HL-60 (cell line): ENCODE measurements around the gene GYG1.

Source experiments
- CTCF ChIP-seq: IDR thresholded peaks from one replicate; pipeline ENCODE4 v1.5.1; 2011; ENCODE audit warnings: low read length, control low read depth, inconsistent platforms; ENCODE audit not compliant: insufficient read depth
- GABPA ChIP-seq: IDR thresholded peaks from 2 replicates; pipeline ENCODE4 v1.6.1; 2012; ENCODE audit warnings: low read depth
- POLR2AphosphoS5 ChIP-seq: IDR thresholded peaks from 2 replicates; pipeline ENCODE4 v1.6.1; 2012; ENCODE audit warnings: low read depth
- REST ChIP-seq: IDR thresholded peaks from 2 replicates; pipeline ENCODE4 v1.6.1; 2012; ENCODE audit warnings: low read depth; ENCODE audit not compliant: insufficient replicate concordance

GRCh38 chr3:149037684-149038083 is 46.3 kb downstream of the GYG1 start:
- TF ChIP-seq CTCF (no peak), GABPA (no peak), POLR2AphosphoS5 (no peak), REST (no peak)
